Measurements from ENCODE around the gene ANKRD13A.

The ANKRD13A gene

GRCh38 chr12:109988903-109989302 lies 10.3 kb upstream of the ANKRD13A start:
- H3K36me3 ChIP-seq (ENCODE audit: insufficient read depth, low read length): peaks cover 44% of the 10 kb centered on the region
- H3K27ac ChIP-seq: no peak overlapping the region
- no peak overlapping the region for H3K4me3 ChIP-seq
- TF ChIP-seq POLR2AphosphoS5 (IDR thresholded peaks at IDR 0.05; ENCODE audit: borderline replicate concordance, low read depth, low read length): no peak
- TF ChIP-seq EZH2 (IDR thresholded peaks at IDR 0.05): no peak
- TF ChIP-seq FOXP2 (optimal IDR thresholded peaks at IDR 0.05; ENCODE audit: control extremely low read depth, extremely low read length, insufficient read depth): no peak
- H3K9ac ChIP-seq (ENCODE audit: insufficient read length): no peak overlapping the region
- DNase-seq (ENCODE audit: low read depth, low spot score): no peak
- no peaks in the 10 kb centered on the region for H3K9me3 ChIP-seq (ENCODE audit: low read depth, low read length)

DNA sequence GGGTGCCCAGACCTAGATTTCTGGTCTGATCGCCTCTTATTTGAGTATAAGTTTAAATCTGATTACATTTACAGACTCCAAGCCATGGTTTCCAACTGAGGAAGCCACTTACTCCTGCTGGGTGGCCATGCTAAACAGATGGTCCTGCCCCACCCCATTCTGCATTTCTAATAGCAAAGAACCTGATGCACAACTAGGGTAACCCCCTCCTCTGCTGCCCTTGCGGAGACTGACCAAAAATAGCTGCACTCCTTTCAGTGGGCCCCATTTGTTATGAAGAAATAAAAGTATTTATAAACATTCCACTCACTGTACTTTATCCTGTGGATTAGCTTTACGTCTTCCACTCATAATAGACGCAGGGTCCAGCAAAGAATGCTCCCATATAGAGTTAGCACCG lies 9.8 kb upstream of the ANKRD13A start:
- no peak for TF ChIP-seq POLR2AphosphoS5 (IDR thresholded peaks at IDR 0.05; ENCODE audit: borderline replicate concordance, low read depth, low read length)
- TF ChIP-seq EZH2 (IDR thresholded peaks at IDR 0.05): no peak
- no peak for TF ChIP-seq FOXP2 (optimal IDR thresholded peaks at IDR 0.05; ENCODE audit: control extremely low read depth, extremely low read length, insufficient read depth)
- no peak overlapping the region for H3K9ac ChIP-seq (ENCODE audit: insufficient read length)
- H3K9me3 ChIP-seq (ENCODE audit: low read depth, low read length): no peaks in the 10 kb centered on the region
- H3K27ac ChIP-seq: no peak overlapping the region
- H3K4me3 ChIP-seq: no peak overlapping the region
- DNase-seq (ENCODE audit: low read depth, low spot score): no peak
- peaks cover 42% of the 10 kb centered on the region for H3K36me3 ChIP-seq (ENCODE audit: insufficient read depth, low read length)

- Histone ChIP-seq H3K9ac (ENCODE audit: insufficient read length) (no peak overlapping the region), H3K36me3 (ENCODE audit: insufficient read depth, low read length) (peaks cover 37% of the 10 kb centered on the region), H3K9me3 (ENCODE audit: low read depth, low read length) (no peaks in the 10 kb centered on the region), H3K27ac (no peak overlapping the region), H3K4me3 (no peak overlapping the region)
- no peak for DNase-seq (ENCODE audit: low read depth, low spot score)
- TF ChIP-seq FOXP2 (optimal IDR thresholded peaks at IDR 0.05; ENCODE audit: control extremely low read depth, extremely low read length, insufficient read depth): no peak
- TF ChIP-seq EZH2 (IDR thresholded peaks at IDR 0.05): no peak
- no peak for TF ChIP-seq POLR2AphosphoS5 (IDR thresholded peaks at IDR 0.05; ENCODE audit: borderline replicate concordance, low read depth, low read length)
Measured at GRCh38 chr12:109991586-109991985, 7.6 kb upstream of the ANKRD13A start.

DNA sequence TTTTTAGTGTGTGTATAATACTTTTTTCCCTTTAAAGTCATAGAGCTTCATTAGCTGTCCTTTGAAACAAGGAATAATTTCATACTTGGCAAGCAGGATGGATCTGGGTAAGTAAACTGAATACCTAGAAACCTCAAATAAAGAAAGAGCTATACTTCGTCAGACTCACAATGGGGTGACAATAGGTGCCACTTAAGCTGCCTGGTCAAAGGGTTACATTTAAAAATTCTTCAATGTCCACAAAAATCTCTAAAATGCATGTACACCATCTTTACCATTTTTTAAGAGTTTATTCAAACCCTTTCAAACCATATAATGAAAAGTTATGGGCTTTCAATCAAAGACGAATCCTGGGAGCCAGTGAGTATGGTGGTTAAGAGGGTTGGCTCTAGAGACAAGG lies 6.1 kb upstream of the ANKRD13A start:
- Histone ChIP-seq H3K9me3 (ENCODE audit: low read depth, low read length) (no peaks in the 10 kb centered on the region), H3K9ac (ENCODE audit: insufficient read length) (no peak overlapping the region), H3K4me3 (no peak overlapping the region), H3K36me3 (ENCODE audit: insufficient read depth, low read length) (peaks cover 29% of the 10 kb centered on the region), H3K27ac (no peak overlapping the region)
- TF ChIP-seq FOXP2 (optimal IDR thresholded peaks at IDR 0.05; ENCODE audit: control extremely low read depth, extremely low read length, insufficient read depth): no peak
- DNase-seq (ENCODE audit: low read depth, low spot score): no peak

GRCh38 chr12:109994401-109995175 lies 4.6 kb upstream of the ANKRD13A start:
- Histone ChIP-seq H3K9ac (ENCODE audit: insufficient read length) (peak overlapping the region; percentile 90), H3K27ac (no peak overlapping the region), H3K4me3 (peak overlapping the region; percentile 94), H3K9me3 (ENCODE audit: low read depth, low read length) (no peaks in the 10 kb centered on the region), H3K36me3 (ENCODE audit: insufficient read depth, low read length) (peaks cover 18% of the 10 kb centered on the region)
- DNase-seq (ENCODE audit: low read depth, low spot score): no peak
- TF ChIP-seq POLR2AphosphoS5 (IDR thresholded peaks at IDR 0.05; ENCODE audit: borderline replicate concordance, low read depth, low read length): no peak
- no peak for TF ChIP-seq FOXP2 (optimal IDR thresholded peaks at IDR 0.05; ENCODE audit: control extremely low read depth, extremely low read length, insufficient read depth)
- no peak for TF ChIP-seq EZH2 (IDR thresholded peaks at IDR 0.05)

GRCh38 chr12:109995361-109995685 lies 3.9 kb upstream of the ANKRD13A start:
- Histone ChIP-seq H3K36me3 (ENCODE audit: insufficient read depth, low read length) (peaks cover 12% of the 10 kb centered on the region), H3K4me3 (peak overlapping the region; percentile 94), H3K9me3 (ENCODE audit: low read depth, low read length) (no peaks in the 10 kb centered on the region), H3K27ac (no peak overlapping the region), H3K9ac (ENCODE audit: insufficient read length) (peak overlapping the region; percentile 90)
- no peak for DNase-seq (ENCODE audit: low read depth, low spot score)
- TF ChIP-seq FOXP2 (optimal IDR thresholded peaks at IDR 0.05; ENCODE audit: control extremely low read depth, extremely low read length, insufficient read depth) (no peak), POLR2AphosphoS5 (IDR thresholded peaks at IDR 0.05; ENCODE audit: borderline replicate concordance, low read depth, low read length) (no peak), EZH2 (IDR thresholded peaks at IDR 0.05) (no peak)

DNA sequence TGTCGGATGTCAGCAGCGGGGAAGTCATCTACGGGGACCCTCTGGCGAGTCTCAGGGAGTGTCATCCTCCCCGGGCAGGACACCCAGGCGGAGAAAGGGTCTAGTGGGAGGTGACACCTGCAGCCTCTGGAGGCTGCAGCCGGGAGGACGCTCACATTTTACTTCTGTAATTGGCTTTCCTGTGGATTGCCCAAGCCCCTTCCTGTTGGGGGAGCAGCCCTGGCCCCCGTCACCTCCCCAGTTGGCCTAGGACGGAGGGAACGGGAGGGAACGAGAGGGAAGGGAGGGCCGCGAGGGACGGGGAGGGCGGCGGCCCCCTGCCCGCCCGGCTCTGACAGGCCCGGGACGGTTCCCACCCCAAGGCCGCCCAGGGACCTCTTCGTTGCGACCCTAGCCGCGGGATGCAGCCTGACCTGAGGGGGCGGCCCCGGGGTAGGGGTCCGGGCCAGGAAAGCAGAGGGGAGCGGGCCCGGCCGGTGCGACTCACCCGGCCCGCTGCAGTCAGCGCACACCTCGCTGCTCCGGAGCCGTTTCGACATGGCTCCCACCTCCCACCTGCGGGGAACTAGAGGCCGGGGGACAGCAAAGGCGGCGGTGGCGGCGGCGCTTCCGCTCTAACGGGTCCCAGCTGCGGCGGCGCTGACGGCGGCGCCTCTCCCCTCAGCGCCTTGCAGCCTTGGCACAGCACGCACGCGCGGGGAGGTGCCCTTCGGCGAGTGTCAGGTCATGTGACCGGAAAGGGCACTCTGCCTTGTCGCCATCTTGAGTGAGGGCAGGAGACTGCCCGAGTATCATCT lies 3.3 kb upstream of the ANKRD13A start, which contains the start of gene GIT2:
TSS of gene GIT2 (minus strand) at position 683 of the 797 bp plus-strand sequence. CDS start at position 539, 144 bp downstream.
- H3K4me3 ChIP-seq: peak within 1 kb of the TSS; percentile 94
- H3K36me3 ChIP-seq (ENCODE audit: insufficient read depth, low read length): peaks cover 7% of the 10 kb centered on the region
- TF ChIP-seq EZH2 (IDR thresholded peaks at IDR 0.05) (no peak), POLR2AphosphoS5 (IDR thresholded peaks at IDR 0.05; ENCODE audit: borderline replicate concordance, low read depth, low read length) (peak; percentile 90)
- DNase-seq (ENCODE audit: low read depth, low spot score): peak; percentile 59
- H3K9me3 ChIP-seq (ENCODE audit: low read depth, low read length): no peaks in the 10 kb centered on the region
- peak within 1 kb of the TSS; percentile 78 for H3K27ac ChIP-seq
- H3K9ac ChIP-seq (ENCODE audit: insufficient read length): peak within 1 kb of the TSS; percentile 90

GRCh38 chr12:109996483-109996853 lies 2.8 kb upstream of the ANKRD13A start:
- Histone ChIP-seq H3K9me3 (ENCODE audit: low read depth, low read length) (no peaks in the 10 kb centered on the region), H3K9ac (ENCODE audit: insufficient read length) (peak overlapping the region; percentile 90), H3K36me3 (ENCODE audit: insufficient read depth, low read length) (peaks cover 3% of the 10 kb centered on the region; the same call in 1 of the 2 replicates), H3K27ac (peak overlapping the region; percentile 78), H3K4me3 (peak overlapping the region; percentile 94)
- no peak for DNase-seq (ENCODE audit: low read depth, low spot score)
- TF ChIP-seq POLR2AphosphoS5 (IDR thresholded peaks at IDR 0.05; ENCODE audit: borderline replicate concordance, low read depth, low read length): no peak
- no peak for TF ChIP-seq EZH2 (IDR thresholded peaks at IDR 0.05)
- TF ChIP-seq FOXP2 (optimal IDR thresholded peaks at IDR 0.05; ENCODE audit: control extremely low read depth, extremely low read length, insufficient read depth): no peak

Data from SK-N-MC (cell line).